HEK293 (cell line): ENCODE measurements around the gene HEATR9.

Experiments
- GLI2 ChIP-seq: fragments of 450-650 bp; formaldehyde crosslinking; IDR thresholded peaks from 2 replicates; pipeline ENCODE4; 2017; ENCODE audit warnings: missing biosample characterization, missing genetic modification characterization, low read depth, borderline replicate concordance
- IKZF3 ChIP-seq: fragments of 450-650 bp; IDR thresholded peaks from 2 replicates; pipeline ENCODE4 v1.5.0; 2018; ENCODE audit warnings: missing biosample characterization, mild to moderate bottlenecking, missing genetic modification characterization, moderate library complexity
- KLF10 ChIP-seq: fragments of 450-650 bp; IDR thresholded peaks from 2 replicates; pipeline ENCODE4 v1.5.1; 2018; ENCODE audit warnings: missing biosample characterization, mild to moderate bottlenecking, missing genetic modification characterization
- PRDM1 ChIP-seq: fragments of 450-650 bp; formaldehyde crosslinking; IDR thresholded peaks from 2 replicates; pipeline ENCODE4; 2016; ENCODE audit warnings: missing biosample characterization, missing genetic modification characterization
- RBAK ChIP-seq: fragments of 450-650 bp; formaldehyde crosslinking; IDR thresholded peaks from 2 replicates; pipeline ENCODE4 v1.5.1; 2016; ENCODE audit warnings: missing biosample characterization, missing genetic modification characterization
- REPIN1 ChIP-seq: fragments of 450-650 bp; formaldehyde crosslinking; IDR thresholded peaks from 2 replicates; pipeline ENCODE4 v1.5.1; 2017; ENCODE audit warnings: missing biosample characterization, missing genetic modification characterization, low read depth
- SP7 ChIP-seq: fragments of 450-650 bp; formaldehyde crosslinking; IDR thresholded peaks from 2 replicates; pipeline ENCODE4 v1.5.1; 2016; ENCODE audit warnings: missing biosample characterization, missing genetic modification characterization
- YY1 ChIP-seq: fragments of 450-650 bp; formaldehyde crosslinking; IDR thresholded peaks from 2 replicates; pipeline ENCODE4 v1.5.1; 2018; ENCODE audit warnings: missing biosample characterization, missing genetic modification characterization
- ZBTB17 ChIP-seq: fragments of 450-650 bp; formaldehyde crosslinking; IDR thresholded peaks from 2 replicates; pipeline ENCODE4 v1.5.1; 2016; ENCODE audit warnings: missing biosample characterization, missing genetic modification characterization
- ZBTB20 ChIP-seq: fragments of 450-650 bp; formaldehyde crosslinking; IDR thresholded peaks from 2 replicates; pipeline ENCODE4 v1.5.1; 2016; ENCODE audit warnings: missing biosample characterization, missing genetic modification characterization
- ZNF114 ChIP-seq: fragments of 450-650 bp; formaldehyde crosslinking; IDR thresholded peaks from 2 replicates; pipeline ENCODE4 v1.5.0; 2017; ENCODE audit warnings: missing biosample characterization, missing genetic modification characterization
- ZNF155 ChIP-seq: fragments of 450-650 bp; formaldehyde crosslinking; IDR thresholded peaks from 2 replicates; pipeline ENCODE4 v1.5.1; 2016; ENCODE audit warnings: missing biosample characterization, missing genetic modification characterization
- ZNF16 ChIP-seq: fragments of 450-650 bp; formaldehyde crosslinking; IDR thresholded peaks from 2 replicates; pipeline ENCODE4 v1.5.1; 2016; ENCODE audit warnings: low read depth, missing biosample characterization, missing genetic modification characterization
- ZNF221 ChIP-seq: fragments of 450-650 bp; formaldehyde crosslinking; IDR thresholded peaks from 2 replicates; pipeline ENCODE4 v1.5.1; 2017; ENCODE audit warnings: missing biosample characterization, missing genetic modification characterization, borderline replicate concordance
- ZNF223 ChIP-seq: fragments of 450-650 bp; formaldehyde crosslinking; IDR thresholded peaks from 2 replicates; pipeline ENCODE4 v1.5.1; 2016; ENCODE audit warnings: missing biosample characterization, missing genetic modification characterization
- ZNF23 ChIP-seq: fragments of 450-650 bp; formaldehyde crosslinking; IDR thresholded peaks from 2 replicates; pipeline ENCODE4 v1.5.1; 2016; ENCODE audit warnings: missing biosample characterization, missing genetic modification characterization, borderline replicate concordance
- ZNF248 ChIP-seq: fragments of 450-650 bp; formaldehyde crosslinking; IDR thresholded peaks from 2 replicates; pipeline ENCODE4 v1.5.1; 2017; ENCODE audit warnings: missing biosample characterization, missing genetic modification characterization
- ZNF324 ChIP-seq: fragments of 450-650 bp; formaldehyde crosslinking; IDR thresholded peaks from 2 replicates; pipeline ENCODE4 v1.5.1; 2016; ENCODE audit warnings: missing biosample characterization, missing genetic modification characterization
- ZNF404 ChIP-seq: fragments of 450-650 bp; formaldehyde crosslinking; IDR thresholded peaks from 2 replicates; pipeline ENCODE4 v1.5.1; 2017; ENCODE audit warnings: missing biosample characterization, missing genetic modification characterization
- ZNF555 ChIP-seq: fragments of 450-650 bp; formaldehyde crosslinking; conservative IDR thresholded peaks from 2 replicates; pipeline ENCODE4 v1.5.1; 2017; ENCODE audit warnings: missing biosample characterization, mild to moderate bottlenecking, missing genetic modification characterization, inconsistent platforms
- ZNF571 ChIP-seq: fragments of 450-650 bp; formaldehyde crosslinking; IDR thresholded peaks from 2 replicates; pipeline ENCODE4 v1.5.0; 2017; ENCODE audit warnings: missing biosample characterization, missing genetic modification characterization
- ZNF600 ChIP-seq: fragments of 450-650 bp; formaldehyde crosslinking; IDR thresholded peaks from 2 replicates; pipeline ENCODE4 v1.5.1; 2016; ENCODE audit warnings: missing biosample characterization, missing genetic modification characterization
- ZNF747 ChIP-seq: fragments of 450-650 bp; formaldehyde crosslinking; IDR thresholded peaks from 2 replicates; pipeline ENCODE4 v1.5.1; 2016; ENCODE audit warnings: missing biosample characterization, missing genetic modification characterization
- ZNF768 ChIP-seq: fragments of 450-650 bp; formaldehyde crosslinking; IDR thresholded peaks from 2 replicates; pipeline ENCODE4 v1.5.1; 2018; ENCODE audit warnings: missing biosample characterization, mild to moderate bottlenecking, missing genetic modification characterization
- ZNF837 ChIP-seq: fragments of 450-650 bp; formaldehyde crosslinking; IDR thresholded peaks from 2 replicates; pipeline ENCODE4 v1.5.1; 2016; ENCODE audit warnings: missing biosample characterization, missing genetic modification characterization
- ZSCAN30 ChIP-seq: fragments of 450-650 bp; IDR thresholded peaks from 2 replicates; pipeline ENCODE4 v1.5.1; 2018; ENCODE audit warnings: missing biosample characterization, mild to moderate bottlenecking, missing genetic modification characterization, moderate library complexity
- TF ChIP-seq, protein P1 (sequence below): fragments of 450-650 bp; formaldehyde crosslinking; conservative IDR thresholded peaks from 2 replicates; pipeline ENCODE4 v1.5.1; 2016; ENCODE audit warnings: low read depth, missing biosample characterization, missing genetic modification characterization
- TF ChIP-seq, protein P2 (sequence below): fragments of 450-650 bp; formaldehyde crosslinking; IDR thresholded peaks from 2 replicates; pipeline ENCODE4 v1.5.1; 2017; ENCODE audit warnings: missing biosample characterization, missing genetic modification characterization
- TF ChIP-seq, protein P3 (sequence below): fragments of 450-650 bp; formaldehyde crosslinking; IDR thresholded peaks from 2 replicates; pipeline ENCODE4 v1.5.1; 2016; ENCODE audit warnings: missing biosample characterization, missing genetic modification characterization
- TF ChIP-seq, protein P4 (sequence below): fragments of 450-650 bp; formaldehyde crosslinking; IDR thresholded peaks from 2 replicates; pipeline ENCODE4 v1.5.1; 2016; ENCODE audit warnings: missing biosample characterization, missing genetic modification characterization, borderline replicate concordance

Gene HEATR9

DNA sequence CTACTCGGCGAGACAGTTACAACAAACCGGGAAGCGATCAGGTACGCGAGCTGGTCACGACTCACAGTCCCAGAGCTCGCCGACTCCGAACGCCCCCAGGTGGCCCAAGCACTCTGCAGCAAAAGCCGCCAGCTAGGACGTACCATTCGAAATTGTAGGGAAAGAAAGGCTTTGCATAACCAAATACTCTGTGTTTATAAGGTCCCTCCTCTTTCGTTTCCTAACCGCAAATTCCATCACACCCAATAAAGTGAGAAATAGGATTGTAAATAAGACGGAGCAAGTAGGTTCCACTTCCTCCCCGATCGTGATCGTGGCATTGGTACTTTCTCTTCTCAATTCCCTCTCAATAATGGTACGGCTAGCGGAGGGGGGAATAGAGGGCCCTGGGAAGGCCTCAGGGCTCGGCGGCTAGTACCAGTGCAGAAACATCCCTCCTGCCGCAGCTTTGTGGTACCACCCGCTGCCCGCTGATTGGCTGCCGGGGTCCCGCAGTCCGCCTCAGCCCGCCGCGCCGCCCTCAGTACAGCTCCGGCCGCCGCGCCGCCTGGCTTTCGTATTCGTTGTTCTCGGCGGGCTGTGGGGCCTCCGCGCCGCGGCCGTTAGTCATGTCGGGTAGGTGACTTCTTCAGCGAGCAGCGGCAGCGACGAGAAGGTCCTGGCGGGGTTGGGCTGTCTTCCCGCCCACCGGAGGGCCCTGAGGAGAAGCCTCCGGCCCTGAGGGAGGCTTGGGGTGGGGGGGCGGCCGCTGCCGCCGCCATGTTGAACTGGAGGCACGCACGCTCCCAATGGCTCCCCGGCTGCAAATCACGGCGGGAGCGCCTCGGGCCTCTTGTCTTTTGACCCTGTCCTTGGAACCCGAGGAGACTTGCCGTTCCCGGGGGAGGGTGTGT is 59.5 kb downstream of the HEATR9 start, which contains the start of gene TAF15 (continued):
- TF ChIP-seq ZNF23 (tag by site-specific recombination): no peak
- 0 out of 2 replicates have a peak, but pooled peaks have one; percentile 45 for TF ChIP-seq KLF10 (tag by site-specific recombination)
- no peak for TF ChIP-seq ZNF837 (tag by site-specific recombination)
- TF ChIP-seq ZNF221 (tag by site-specific recombination): no peak
- TF ChIP-seq ZNF16: no peak
- peak; percentile 96 for TF ChIP-seq ZBTB17
- TF ChIP-seq ZNF155 (tag by site-specific recombination): no peak
- TF ChIP-seq ZNF747 (tag by site-specific recombination): no peak
- peak; percentile 69; the same call in 1 of the 2 replicates for TF ChIP-seq ZNF324
- no peak for TF ChIP-seq ZNF114 (tag by site-specific recombination)
- TF ChIP-seq ZBTB20 (tag by site-specific recombination): peak; percentile 55; the same call in 1 of the 2 replicates
- TF ChIP-seq ZNF571 (tag by site-specific recombination): no peak
- TF ChIP-seq REPIN1 (tag by site-specific recombination): peak; percentile 26; the same call in 1 of the 2 replicates
- peak; percentile 92 for TF ChIP-seq PRDM1
- no peak for TF ChIP-seq ZNF768 (tag by site-specific recombination)
- no peak for TF ChIP-seq ZNF555 (tag by site-specific recombination)
- TF ChIP-seq RBAK (tag by site-specific recombination): no peak
- peak; percentile 91 for TF ChIP-seq SP7 (tag by site-specific recombination)
- TF ChIP-seq YY1 (tag by site-specific recombination): peak; percentile 96
- TF ChIP-seq ZSCAN30 (tag by site-specific recombination): peak; percentile 74
- no peak for TF ChIP-seq ZNF404 (tag by site-specific recombination)
- TF ChIP-seq, protein P1, sequence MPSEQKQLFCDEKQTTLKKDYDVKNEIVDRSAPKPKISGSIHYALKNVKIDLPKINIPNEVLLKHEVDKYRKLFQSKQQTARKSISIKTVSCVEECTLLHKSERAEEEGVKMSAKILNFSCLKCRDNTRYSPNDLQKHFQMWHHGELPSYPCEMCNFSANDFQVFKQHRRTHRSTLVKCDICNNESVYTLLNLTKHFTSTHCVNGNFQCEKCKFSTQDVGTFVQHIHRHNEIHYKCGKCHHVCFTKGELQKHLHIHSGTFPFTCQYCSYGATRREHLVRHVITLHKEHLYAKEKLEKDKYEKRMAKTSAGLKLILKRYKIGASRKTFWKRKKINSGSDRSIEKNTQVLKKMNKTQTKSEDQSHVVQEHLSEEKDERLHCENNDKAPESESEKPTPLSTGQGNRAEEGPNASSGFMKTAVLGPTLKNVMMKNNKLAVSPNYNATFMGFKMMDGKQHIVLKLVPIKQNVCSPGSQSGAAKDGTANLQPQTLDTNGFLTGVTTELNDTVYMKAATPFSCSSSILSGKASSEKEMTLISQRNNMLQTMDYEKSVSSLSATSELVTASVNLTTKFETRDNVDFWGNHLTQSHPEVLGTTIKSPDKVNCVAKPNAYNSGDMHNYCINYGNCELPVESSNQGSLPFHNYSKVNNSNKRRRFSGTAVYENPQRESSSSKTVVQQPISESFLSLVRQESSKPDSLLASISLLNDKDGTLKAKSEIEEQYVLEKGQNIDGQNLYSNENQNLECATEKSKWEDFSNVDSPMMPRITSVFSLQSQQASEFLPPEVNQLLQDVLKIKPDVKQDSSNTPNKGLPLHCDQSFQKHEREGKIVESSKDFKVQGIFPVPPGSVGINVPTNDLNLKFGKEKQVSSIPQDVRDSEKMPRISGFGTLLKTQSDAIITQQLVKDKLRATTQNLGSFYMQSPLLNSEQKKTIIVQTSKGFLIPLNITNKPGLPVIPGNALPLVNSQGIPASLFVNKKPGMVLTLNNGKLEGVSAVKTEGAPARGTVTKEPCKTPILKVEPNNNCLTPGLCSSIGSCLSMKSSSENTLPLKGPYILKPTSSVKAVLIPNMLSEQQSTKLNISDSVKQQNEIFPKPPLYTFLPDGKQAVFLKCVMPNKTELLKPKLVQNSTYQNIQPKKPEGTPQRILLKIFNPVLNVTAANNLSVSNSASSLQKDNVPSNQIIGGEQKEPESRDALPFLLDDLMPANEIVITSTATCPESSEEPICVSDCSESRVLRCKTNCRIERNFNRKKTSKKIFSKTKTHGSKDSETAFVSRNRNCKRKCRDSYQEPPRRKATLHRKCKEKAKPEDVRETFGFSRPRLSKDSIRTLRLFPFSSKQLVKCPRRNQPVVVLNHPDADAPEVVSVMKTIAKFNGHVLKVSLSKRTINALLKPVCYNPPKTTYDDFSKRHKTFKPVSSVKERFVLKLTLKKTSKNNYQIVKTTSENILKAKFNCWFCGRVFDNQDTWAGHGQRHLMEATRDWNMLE (tag by site-specific recombination): no peak
- TF ChIP-seq ZNF248 (tag by site-specific recombination): no peak
- no peak for TF ChIP-seq ZNF223 (tag by site-specific recombination)
- TF ChIP-seq, protein P2, sequence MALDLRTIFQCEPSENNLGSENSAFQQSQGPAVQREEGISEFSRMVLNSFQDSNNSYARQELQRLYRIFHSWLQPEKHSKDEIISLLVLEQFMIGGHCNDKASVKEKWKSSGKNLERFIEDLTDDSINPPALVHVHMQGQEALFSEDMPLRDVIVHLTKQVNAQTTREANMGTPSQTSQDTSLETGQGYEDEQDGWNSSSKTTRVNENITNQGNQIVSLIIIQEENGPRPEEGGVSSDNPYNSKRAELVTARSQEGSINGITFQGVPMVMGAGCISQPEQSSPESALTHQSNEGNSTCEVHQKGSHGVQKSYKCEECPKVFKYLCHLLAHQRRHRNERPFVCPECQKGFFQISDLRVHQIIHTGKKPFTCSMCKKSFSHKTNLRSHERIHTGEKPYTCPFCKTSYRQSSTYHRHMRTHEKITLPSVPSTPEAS (tag by site-specific recombination): no peak; the same call in 1 of the 2 replicates
- TF ChIP-seq IKZF3: peak; percentile 87
- no peak for TF ChIP-seq GLI2 (tag by site-specific recombination)
- TF ChIP-seq, protein P3, sequence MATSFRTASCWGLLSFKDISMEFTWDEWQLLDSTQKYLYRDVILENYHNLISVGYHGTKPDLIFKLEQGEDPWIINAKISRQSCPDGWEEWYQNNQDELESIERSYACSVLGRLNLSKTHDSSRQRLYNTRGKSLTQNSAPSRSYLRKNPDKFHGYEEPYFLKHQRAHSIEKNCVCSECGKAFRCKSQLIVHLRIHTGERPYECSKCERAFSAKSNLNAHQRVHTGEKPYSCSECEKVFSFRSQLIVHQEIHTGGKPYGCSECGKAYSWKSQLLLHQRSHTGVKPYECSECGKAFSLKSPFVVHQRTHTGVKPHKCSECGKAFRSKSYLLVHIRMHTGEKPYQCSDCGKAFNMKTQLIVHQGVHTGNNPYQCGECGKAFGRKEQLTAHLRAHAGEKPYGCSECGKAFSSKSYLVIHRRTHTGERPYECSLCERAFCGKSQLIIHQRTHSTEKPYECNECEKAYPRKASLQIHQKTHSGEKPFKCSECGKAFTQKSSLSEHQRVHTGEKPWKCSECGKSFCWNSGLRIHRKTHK (tag by site-specific recombination): no peak
- TF ChIP-seq, protein P4, sequence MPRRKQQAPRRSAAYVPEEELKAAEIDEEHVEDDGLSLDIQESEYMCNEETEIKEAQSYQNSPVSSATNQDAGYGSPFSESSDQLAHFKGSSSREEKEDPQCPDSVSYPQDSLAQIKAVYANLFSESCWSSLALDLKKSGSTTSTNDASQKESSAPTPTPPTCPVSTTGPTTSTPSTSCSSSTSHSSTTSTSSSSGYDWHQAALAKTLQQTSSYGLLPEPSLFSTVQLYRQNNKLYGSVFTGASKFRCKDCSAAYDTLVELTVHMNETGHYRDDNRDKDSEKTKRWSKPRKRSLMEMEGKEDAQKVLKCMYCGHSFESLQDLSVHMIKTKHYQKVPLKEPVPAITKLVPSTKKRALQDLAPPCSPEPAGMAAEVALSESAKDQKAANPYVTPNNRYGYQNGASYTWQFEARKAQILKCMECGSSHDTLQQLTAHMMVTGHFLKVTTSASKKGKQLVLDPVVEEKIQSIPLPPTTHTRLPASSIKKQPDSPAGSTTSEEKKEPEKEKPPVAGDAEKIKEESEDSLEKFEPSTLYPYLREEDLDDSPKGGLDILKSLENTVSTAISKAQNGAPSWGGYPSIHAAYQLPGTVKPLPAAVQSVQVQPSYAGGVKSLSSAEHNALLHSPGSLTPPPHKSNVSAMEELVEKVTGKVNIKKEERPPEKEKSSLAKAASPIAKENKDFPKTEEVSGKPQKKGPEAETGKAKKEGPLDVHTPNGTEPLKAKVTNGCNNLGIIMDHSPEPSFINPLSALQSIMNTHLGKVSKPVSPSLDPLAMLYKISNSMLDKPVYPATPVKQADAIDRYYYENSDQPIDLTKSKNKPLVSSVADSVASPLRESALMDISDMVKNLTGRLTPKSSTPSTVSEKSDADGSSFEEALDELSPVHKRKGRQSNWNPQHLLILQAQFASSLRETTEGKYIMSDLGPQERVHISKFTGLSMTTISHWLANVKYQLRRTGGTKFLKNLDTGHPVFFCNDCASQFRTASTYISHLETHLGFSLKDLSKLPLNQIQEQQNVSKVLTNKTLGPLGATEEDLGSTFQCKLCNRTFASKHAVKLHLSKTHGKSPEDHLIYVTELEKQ (tag by site-specific recombination): no peak
- TF ChIP-seq ZNF600: peak; percentile 100
